Parietal lobe (tissue), 1 donor: ENCODE results near the gene LCN2. TPM values are rescaled to one million over a fixed set of nuclear protein-coding genes. Genes with fewer than 3 reads are reported as not detected.

Experiments
- total RNA-seq: library from RNA; depleted of rRNA; stranded (reverse); fragments of >200 nt; gene quantifications from one replicate; pipeline ENCODE4 v1.2.3, GENCODE V29; 2014

Gene LCN2
- total RNA-seq, result not detected

DNA sequence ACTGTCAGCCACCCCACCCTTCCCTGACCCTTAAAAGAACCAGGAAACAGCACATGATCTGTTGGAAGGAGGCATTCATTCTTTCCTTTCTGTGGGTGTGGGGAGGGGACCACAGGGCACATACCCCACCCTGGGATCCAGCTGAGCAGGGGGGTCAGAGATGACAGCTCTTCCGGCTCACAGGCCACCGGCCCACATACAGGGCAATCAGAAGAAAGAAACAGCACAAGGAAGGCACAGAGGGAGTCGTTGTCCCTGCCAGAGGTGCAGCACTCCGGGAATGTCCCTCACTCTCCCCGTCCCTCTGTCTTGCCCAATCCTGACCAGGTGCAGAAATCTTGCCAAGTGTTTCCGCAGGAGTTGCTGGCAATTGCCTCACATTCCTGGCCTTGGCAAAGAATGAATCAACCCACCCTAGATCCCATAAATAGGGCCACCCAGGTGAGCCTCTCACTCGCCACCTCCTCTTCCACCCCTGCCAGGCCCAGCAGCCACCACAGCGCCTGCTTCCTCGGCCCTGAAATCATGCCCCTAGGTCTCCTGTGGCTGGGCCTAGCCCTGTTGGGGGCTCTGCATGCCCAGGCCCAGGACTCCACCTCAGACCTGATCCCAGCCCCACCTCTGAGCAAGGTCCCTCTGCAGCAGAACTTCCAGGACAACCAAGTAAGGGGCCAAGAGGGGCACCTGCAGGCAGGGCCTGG lies at the start of gene LCN2:
Gene LCN2, plus strand, starts transcription at position 453 of the 701 bp plus-strand sequence. Its CDS starts 73 bp downstream, at position 526.

DNA sequence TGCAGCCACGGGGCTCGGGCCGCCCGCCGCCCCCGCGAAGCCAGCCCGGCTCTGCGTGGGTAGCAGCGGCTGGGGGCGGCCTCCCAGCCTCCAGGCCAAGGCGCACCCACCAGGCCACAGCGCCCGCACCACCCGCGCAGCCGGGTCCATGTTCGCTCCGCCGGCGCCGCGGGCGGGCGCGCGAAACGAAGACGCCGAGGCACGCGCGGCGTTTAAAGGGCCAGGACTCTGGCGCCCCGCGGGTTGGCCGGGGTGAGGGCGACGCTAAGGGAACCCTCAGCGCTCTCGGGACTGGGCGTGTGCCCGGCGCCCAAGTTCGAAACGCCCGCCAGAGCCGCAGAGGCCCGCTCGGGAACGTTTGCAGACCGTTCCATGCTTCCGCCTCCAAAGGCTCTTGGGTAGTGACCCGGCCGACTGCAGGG lies 21.7 kb upstream of the LCN2 start, which contains the start of gene PTGES2:
Gene PTGES2, minus strand, starts transcription at position 162 of the 422 bp plus-strand sequence. Its CDS starts 12 bp downstream, at position 150.

DNA sequence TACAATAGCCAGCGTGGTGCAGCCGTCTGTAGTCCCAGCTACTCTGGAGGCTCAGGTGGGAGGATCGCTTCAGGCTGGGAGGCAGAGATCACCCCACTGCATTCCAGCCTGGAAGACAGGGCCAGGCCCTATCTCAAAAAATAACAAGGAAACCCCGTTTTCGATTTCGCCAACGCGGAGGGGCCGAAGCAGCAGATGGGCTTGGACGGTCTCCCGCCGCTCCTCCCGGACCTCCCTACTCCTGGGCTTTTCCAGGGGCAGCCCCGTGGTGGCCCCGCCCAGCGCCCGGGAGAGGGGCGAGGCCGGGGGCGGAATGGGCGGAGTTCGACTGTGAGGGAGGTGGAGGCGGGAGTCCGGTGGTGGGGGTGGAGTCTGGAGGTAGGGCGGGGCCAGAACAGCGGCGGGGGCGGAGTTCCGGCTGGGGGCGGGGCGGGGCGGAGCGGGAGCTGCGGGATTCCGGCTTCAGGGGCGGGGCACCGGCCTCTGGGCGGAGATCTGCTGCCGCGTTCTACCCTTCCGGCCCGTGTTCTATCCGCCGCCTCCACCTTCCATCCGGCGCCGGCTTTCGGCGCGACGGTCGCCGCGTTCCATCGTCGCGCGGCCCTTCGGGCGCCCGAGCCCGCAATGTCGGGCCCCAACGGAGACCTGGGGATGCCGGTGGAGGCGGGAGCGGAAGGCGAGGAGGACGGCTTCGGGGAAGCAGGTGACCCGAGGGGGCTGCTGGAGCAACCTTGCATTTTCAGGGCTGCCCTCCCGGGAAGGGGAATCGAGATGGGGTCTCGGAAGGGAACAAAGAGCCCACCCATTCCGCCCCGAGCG lies 10.7 kb downstream of the LCN2 start, which contains the start of gene BBLN:
Gene BBLN, plus strand, starts transcription at position 482 of the 819 bp plus-strand sequence. Its CDS starts 143 bp downstream, at position 625.

DNA sequence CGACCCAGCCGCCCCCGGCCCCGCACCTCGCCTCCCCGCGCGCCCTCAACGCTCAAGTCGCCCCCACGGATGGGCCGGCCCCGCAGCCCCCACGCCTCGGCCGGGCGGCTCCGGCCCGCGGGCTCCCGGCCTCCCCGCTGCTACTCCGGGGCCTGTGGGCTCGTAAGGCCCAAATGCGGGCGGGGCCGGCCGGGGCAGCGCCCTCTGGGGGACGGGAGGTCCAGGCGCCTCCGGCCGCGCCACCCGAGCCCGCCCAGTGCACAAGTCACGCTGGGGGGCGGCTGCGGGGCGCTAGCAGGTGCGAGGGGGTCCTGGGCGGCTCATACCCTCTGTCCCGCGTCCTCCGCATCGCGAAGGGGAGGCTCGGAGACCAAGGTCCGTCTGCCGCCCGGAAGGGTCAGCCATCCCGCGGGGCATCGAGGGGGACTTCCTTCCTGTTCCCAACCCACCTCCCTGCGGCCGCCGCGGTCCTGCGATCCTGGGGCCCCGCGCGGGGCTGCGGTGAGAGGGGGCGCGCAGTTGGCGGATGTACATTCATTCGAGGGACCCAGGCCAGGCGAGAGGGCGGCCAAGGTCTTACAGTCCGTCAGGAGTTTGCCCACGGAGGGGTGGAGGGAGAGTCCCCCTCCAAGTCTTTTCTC lies 42.3 kb downstream of the LCN2 start, which contains the start of gene CIZ1:
Gene CIZ1, minus strand, starts transcription at position 167 of the 641 bp plus-strand sequence. CDS start 715 bp downstream, outside the sequence.

Other genes starting within 250 kb of the LCN2 start
- 31.6 TPM for gene ST6GALNAC6, start 249.8 kb upstream of the LCN2 start, total RNA-seq
- 10.0 TPM for gene ST6GALNAC4, start 232.4 kb upstream of the LCN2 start, total RNA-seq
- 3.4 TPM for gene PIP5KL1, start 218.7 kb upstream of the LCN2 start, total RNA-seq
- 13.5 TPM for gene DPM2, start 211.6 kb upstream of the LCN2 start, total RNA-seq
- gene EEIG1, start 168.5 kb upstream of the LCN2 start, total RNA-seq, result 7.2 TPM
- 6.9 TPM for gene NAIF1, start 82.1 kb upstream of the LCN2 start, total RNA-seq
- 29.4 TPM for gene SLC25A25, start 81.2 kb upstream of the LCN2 start, total RNA-seq
- 49.1 TPM for gene PTGES2, start 21.7 kb upstream of the LCN2 start, total RNA-seq
- 43.8 TPM for gene BBLN, start 10.8 kb downstream of the LCN2 start, total RNA-seq
- gene CIZ1, start 42.1 kb downstream of the LCN2 start, total RNA-seq, result 56.3 TPM
- 145 TPM for gene DNM1, start 53.9 kb downstream of the LCN2 start, total RNA-seq
- gene GOLGA2, start 126.6 kb downstream of the LCN2 start, total RNA-seq, result 61.3 TPM
- 6.6 TPM for gene SWI5, start 126.8 kb downstream of the LCN2 start, total RNA-seq
- 18.8 TPM for gene TRUB2, start 173.0 kb downstream of the LCN2 start, total RNA-seq
- 43.5 TPM for gene COQ4, start 173.4 kb downstream of the LCN2 start, total RNA-seq
- 24.7 TPM for gene SLC27A4, start 191.1 kb downstream of the LCN2 start, total RNA-seq
- gene URM1, start 221.9 kb downstream of the LCN2 start, total RNA-seq, result 16.0 TPM